ENCODE data around the gene PARN.

- TF ChIP-seq CTCF (IDR thresholded peaks at IDR 0.05) (no peak), POLR2A (IDR thresholded peaks at IDR 0.05) (no peak)
These were observed 137.4 kb downstream of the PARN start for GRCh38 chr16:14492614-14493013.

Data from thyroid gland (tissue), 4 donors.